ENCODE results near the gene BMX.

BMX gene

DNA sequence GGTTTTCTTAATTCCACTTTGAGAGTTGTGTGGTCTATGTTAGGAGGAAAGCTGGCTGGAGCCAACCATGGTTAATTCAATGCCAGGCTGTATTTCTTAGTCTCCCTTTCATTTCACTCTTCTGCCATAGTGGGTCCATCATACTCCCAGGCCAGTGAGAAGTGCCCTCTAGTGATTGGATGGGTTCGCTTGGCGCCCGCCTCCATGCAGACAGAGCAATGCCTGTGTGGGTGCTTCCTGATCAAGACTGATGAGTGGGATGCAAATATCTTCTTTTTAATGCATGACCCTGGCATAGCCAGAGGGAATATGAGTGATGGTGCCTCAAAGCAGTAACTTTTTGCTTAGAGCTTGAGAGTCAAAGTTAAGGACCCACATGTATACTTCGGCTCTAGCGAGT is 6.4 kb downstream of the BMX start:
- DNase-seq (ENCODE audit: low spot score): no peak

DNA sequence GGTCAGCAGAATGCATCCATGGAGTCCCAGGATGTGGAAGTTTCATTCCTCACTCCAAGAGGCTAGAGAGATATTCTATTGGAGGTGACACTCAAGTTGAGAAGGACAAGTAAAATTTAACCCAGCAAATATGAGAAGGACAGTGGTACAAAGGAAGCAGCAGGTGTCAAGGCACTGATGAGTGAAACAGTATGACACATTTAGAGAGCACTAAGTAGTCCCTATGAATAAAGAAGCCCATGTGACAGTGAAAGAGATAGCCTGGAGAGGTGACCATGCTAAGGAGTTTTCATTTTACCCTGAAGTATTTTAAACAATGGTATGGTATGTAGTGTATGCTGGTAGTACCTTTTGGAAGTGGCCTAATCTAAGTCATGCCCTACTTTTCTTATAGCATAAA is 9.2 kb downstream of the BMX start:
- no peak for DNase-seq (ENCODE audit: low spot score)

DNA sequence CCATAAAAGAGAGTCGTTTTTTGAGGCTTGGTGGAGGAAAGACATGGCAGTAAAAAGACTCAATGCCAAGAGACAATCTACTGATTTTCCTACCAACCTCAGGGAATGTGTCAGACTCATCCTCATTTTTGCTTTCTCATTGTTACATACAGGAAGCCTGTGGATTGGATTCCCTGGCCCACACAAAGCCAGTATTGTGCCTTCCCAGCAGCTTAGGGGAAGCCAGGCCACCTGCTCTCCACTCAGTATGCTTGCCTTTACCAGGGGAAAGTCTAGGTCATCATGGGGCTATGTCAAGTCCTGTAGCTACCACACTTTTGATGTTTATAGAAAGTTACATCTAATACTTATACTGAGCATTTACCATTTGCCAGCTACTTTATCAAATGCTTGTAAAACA is 11.0 kb downstream of the BMX start:
- DNase-seq (ENCODE audit: low spot score): no peak

DNA sequence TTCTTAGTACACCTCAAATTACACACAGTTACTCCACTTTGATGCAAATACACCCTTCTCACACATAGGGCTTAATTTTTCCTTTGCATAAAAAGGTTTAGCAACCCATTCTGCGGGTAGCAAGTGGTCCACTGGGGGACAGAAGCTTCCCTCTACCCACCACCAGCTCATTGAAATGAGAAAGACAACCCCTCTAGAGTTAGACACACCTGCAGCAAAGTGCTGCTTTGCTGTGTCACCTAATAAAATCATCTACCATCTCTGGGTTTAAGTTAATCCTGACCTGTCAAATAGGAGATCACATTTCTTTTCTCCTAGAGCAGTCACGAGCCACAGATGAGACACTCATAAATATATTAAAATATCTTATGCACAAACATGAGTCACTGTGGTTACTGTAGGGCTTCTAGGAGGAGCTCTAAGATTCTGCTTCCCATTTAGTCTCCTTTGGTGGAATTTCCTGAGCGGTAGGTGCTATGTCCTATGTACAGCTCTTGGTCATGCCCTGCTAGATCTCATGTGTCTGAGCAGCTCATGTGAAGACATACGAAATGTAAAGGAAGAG is 11.9 kb downstream of the BMX start:
- DNase-seq (ENCODE audit: low spot score): no peak

DNA sequence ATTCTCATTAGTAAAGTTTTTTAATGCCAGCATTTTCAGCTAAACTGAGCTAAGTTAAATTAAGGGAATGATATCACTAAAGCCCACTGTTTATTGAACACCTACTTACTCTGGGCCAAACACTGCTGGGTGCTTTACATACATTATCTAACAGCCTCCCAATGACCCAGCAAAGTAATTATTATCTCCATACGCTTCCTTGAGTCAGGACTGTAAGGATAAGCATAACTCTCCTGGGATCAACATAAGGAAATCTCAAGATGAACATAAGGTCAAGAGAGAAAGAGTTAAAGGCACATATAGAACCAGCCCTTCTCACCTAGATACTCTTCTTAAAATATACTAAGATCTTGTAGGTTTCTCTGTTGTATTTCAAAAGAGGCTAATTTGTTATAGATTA is 13.7 kb downstream of the BMX start:
- DNase-seq (ENCODE audit: low spot score): no peak

DNA sequence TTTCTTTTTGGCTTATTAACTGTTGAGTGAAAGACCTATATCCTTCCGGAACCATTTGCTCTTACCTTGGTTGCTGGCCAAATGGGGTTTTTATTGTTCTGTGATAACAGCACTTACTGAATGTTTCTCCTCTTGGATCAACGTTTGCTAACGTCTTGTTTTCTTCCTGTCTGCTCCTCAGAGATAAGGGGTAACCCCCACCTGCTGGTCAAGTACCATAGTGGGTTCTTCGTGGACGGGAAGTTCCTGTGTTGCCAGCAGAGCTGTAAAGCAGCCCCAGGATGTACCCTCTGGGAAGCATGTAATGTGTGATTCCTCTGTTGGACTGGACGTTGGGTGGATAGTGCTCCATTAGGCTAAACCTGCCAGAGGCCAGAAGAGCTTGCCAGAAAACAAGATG is 15.3 kb downstream of the BMX start:
- no peak for DNase-seq (ENCODE audit: low spot score)

DNA sequence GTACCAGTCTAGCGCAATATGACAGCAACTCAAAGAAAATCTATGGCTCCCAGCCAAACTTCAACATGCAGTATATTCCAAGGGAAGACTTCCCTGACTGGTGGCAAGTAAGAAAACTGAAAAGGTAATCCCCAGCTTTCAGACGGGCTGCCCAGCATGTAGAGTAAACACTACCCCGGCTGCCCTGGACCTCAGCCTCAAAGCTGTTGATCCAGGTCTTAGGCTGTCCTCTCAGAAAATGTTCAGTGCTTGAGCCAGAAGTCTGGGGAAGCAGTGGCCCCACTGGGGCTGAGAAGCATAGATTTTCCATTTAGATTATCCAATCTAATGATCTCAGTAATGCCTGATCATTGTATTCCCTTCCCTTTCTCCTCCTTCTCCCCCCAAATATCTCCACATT is 21.9 kb downstream of the BMX start:
- DNase-seq (ENCODE audit: low spot score): no peak

DNA sequence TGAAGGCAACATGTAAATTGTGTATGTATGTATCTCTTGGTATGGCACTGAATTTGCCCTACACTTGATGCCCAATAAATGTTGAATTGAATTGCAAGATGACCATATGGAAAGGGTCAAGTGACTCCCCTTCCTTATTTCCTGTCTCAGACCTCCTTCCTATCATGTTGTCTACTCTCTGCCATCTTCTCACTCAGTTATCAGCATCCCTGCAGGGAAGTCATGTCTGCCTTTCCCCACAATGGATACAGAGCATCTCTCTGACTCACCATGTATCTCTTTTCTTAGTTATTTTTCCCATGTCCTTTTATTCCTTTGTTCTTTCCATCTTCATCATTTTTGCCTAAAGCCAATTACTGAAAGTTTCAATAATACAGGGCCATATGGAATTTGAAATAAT is 22.5 kb downstream of the BMX start:
- no peak for DNase-seq (ENCODE audit: low spot score)

DNA sequence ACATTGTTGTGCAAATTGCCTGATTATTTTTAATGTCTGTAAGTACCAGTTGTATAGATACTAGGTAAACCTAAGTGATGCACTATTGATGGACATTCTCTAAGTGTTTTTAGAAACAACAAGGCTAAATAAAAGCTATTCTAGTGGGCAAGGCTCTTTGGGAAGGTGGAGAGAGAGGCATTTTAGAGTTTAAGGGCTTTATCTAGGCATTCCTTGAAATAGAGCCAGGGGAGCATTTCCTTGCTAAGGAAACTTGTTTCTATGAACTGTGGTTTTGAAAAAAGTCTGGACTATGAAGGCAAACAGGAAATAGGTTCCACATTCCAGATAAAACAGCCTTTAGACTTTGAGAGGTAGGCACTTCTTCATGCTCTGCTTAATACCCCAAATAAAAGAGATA is 23.8 kb downstream of the BMX start:
- no peak for DNase-seq (ENCODE audit: low spot score)

DNA sequence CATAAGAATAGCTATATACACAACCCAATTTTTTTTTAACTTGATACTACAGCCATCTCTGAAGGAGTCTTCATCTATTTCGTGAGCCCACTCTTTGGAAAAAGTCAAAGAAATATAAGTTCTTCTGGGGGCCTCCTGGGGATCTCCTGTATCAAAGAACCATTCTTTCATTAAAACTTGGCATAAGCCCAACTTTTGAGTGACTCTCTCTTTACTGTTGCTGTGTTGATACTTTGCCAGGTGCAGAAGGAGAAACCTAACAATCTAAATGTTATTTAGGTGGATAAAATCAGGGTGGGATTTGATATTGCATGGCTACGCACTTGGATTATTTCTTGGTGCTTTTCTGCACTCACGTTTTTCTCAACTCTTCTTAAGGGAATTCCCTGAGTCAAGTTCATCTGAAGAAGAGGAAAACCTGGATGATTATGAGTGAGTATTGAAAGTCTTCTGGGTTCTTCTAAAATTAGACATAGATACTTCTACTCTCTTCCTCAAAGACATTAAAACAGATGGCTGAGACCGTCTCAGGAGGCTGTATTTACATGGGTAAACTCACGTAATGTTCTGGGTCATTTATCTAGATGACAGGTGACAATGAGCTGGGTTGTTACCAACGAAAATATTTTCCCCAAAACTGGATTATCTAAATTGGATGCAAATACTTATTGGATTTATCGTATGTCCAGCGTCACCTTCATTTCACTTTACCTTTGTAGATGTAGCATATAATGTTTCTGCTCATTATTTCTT is 25.2 kb downstream of the BMX start:
- DNase-seq (ENCODE audit: low spot score): no peak

DNA sequence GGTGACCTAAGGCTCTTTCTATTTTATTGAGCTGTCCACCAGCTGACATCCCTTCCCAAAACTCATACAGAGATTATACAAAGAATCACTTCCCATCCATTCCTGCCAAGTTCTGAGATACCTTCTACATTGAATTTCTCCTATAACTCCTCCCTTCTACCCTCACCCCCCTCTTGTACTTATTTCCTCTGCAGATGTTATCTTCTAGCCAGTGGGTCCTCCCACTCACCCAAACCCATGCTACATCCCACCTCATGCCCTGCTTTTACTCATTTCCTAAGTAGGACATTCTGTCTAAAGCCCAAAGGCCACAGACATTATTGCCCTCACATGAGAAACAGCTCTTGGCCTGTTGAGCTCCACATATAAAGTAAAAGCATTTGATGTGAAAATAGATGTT is 28.6 kb downstream of the BMX start:
- DNase-seq (ENCODE audit: low spot score): no peak

DNA sequence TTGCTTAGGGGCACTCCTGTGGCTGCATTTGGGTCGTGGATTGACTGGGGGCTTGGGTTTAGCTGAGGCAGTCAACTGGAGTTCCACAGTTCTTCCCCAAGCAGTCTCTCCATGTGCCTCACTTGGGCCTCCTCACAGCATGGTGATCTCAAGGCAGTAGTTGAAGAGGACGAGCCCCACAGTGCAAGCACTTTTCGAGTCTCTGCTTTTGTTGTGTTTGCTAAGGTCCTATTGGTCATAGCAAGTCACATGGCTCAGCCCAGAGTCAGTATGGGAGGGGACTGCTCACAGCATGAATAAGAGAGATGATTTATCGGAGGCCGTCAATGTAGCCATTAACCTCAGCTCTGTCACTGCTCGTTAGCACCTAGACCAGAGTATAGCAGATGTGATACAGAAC is 29.7 kb downstream of the BMX start:
- no peak for DNase-seq (ENCODE audit: low spot score)

DNA sequence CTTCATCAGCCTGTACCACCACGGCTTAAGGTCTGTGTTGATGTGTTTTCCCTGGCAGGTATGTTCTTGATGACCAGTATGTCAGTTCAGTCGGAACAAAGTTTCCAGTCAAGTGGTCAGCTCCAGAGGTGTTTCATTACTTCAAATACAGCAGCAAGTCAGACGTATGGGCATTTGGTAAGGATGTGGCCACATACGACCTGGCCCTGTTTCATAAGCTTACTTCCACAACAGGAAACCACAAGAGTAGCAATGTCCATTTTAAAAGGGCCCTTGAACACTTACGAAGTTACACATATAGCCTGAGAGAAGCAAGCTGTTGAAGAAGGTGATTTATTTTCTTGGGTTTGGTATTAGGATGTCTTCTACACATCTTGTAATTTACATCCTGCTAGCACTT is 46.1 kb downstream of the BMX start:
- no peak for DNase-seq (ENCODE audit: low spot score)

DNA sequence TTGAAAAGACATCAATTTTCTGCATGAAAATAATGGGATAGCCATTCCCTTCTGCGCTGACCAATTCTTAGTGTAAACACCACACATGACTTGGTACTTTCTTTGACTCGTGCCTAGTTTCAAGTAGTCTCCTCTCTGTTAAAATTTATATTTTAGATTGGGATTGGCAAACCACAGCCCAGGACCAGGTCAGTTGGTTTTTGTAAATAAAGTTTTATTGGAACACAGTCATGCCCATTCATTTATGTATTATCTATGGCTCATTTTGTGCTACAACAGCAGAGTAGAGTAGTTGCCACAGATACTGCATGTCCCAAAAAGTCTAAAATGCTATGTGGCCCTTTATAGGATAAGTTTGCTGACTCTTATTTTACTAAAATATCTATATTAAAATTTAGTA is 46.7 kb downstream of the BMX start:
- no peak for DNase-seq (ENCODE audit: low spot score)

DNA sequence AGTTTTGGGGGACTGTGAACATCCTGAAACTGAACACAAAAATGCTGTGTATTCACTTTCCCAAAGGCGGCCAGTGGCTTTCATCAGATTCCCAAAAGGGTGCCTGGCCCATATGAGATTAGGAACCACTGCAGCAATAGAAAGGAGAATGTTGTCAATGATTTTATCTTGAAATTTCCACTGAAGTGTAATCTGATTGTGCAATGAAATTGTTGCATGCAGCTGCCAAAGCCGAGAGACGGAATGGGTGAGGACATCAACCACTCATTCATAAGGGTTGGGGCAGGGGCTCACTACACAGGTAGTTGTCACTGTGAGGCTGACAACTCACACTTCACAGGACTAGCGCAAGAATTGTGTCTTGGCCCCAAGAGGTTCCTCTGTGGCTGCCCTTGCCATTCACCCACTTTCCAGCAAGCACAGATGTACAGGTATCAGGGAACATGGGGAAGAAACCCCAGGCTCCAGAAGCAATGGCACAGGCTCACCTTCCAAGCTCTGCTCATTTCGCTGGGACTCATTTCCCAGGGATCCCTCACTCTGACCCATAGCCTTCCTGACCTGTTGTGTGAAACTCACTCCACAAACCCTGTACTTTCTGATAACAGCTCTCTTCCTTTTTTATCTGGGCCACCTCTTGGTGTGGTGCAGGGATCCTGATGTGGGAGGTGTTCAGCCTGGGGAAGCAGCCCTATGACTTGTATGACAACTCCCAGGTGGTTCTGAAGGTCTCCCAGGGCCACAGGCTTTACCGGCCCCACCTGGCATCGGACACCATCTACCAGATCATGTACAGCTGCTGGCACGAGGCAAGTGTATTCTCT is 48.8 kb downstream of the BMX start:
- no peak for DNase-seq (ENCODE audit: low spot score)

DNA sequence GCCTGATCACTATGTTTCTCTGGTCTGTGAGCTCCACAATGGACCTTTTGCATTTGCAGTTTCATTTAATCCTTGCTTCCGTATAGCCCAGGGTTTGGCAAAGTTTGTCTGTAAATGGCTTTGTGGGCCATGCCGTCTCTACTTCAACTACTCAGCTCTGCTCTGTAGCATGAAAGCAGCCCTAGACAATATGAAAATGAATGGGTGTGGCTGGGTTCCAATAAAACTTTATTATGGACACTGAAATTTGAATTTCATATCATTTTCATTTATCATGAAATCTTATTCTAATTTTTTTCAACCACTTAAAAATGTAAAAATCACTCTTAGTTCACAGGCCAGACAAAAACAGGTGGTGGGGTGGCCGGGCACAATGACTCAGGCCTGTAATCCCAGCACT is 58.6 kb downstream of the BMX start:
- DNase-seq (ENCODE audit: low spot score): no peak

DNA sequence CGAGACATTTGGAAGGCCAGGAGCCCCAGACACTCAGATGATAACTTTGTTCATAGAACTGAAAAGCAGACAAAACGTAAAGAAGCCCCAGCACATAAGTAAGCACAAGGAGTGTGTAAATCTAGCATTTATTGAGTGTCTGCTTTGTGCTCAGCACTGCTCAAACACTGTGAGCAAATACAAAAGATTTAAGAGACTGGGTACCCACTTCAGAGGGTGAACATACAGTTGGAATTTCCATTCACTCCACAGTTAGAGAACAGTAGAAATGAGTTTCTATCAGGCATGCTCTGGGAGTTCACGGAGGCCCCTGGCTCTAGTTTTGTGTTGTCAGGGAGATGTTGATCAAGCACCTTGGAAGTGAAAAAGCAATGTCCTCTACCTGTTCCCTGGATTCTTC is 60.3 kb downstream of the BMX start:
- no peak for DNase-seq (ENCODE audit: low spot score)

DNA sequence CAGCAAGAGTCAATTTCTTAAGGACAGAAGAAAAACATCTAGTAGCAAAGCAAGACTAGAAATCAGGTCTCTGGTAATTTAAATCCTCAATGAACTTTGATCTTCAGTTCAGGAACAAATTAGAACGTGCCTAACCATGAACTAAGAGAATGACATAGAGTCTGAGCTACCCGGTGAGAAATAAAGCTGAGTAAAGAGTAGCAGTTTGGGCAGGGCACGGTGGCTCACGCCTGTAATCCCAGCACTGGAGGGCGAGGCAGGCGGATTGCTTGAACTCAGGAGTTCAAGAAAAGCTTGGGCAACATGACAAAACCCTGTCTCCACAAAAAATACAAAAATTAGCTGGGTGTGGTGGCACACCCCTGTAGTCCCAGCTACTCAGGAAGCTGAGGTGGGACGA is 62.4 kb downstream of the BMX start:
- no peak for DNase-seq (ENCODE audit: low spot score)

DNA sequence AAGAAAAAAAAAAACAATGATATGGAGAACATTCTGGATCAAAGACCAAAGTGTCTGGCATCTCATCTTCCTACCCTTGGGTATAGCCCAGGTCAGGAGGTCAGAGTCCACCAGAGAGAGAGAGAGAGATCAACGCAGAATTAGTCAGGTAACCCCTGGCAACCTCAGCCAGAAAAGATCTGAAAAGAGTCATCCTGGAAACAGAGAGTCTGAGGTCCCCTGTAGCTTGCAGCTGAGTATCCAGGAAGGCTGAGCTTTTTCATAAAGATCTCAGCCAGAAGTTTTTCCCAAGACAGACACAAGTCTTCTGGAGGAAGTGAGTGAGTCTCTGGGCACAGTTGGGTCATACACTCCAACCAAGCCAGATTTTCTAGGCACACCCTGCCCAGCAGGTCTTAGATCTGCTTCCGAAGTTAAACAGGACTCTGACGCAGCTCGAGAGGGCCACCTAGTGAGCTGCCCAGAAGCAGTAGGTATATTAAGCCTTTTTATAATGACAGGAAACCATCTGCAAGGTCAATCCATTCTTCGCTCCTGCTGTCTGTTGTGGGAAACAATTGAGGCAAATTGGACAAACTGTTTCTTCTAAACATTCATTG is 64.5 kb downstream of the BMX start:
- DNase-seq (ENCODE audit: low spot score): peak; percentile 6

DNA sequence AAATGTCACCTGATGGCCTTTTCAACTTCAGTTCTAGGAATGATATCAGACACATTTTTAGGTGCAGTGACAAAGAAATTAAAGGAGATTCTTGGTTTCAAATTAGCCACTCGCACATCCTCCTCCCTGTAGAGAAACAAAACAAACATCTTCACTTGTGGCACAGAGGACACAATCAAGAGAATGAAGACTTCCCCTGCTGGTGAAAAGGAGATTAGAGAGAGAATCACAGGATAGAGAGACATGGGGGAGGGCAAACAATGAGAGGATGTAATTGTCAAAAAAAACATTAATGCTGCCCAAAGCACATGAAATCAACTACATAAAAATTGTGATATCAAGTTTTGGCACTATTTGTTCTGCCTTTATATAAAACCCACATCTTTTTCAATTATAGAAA is 65.6 kb downstream of the BMX start:
- no peak for DNase-seq (ENCODE audit: low spot score)

DNA sequence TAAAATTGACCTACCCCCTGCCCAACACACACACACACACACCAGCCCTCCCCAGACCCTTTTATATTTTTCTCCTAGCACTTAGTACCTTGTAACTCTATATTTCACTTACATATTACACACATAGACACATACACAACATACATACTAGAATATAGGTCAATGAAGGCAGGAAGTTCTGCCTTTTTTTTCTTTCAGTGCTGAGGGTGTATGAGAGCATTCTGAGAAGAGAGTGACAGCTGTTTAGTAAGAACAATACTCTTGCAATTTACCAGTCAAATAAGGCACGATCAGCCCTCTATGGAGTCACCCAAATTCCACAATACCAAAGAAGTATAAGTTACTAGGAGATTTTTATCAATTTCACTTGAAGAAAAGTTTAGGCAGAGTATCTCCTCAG is 66.7 kb downstream of the BMX start:
- DNase-seq (ENCODE audit: low spot score): no peak

DNA sequence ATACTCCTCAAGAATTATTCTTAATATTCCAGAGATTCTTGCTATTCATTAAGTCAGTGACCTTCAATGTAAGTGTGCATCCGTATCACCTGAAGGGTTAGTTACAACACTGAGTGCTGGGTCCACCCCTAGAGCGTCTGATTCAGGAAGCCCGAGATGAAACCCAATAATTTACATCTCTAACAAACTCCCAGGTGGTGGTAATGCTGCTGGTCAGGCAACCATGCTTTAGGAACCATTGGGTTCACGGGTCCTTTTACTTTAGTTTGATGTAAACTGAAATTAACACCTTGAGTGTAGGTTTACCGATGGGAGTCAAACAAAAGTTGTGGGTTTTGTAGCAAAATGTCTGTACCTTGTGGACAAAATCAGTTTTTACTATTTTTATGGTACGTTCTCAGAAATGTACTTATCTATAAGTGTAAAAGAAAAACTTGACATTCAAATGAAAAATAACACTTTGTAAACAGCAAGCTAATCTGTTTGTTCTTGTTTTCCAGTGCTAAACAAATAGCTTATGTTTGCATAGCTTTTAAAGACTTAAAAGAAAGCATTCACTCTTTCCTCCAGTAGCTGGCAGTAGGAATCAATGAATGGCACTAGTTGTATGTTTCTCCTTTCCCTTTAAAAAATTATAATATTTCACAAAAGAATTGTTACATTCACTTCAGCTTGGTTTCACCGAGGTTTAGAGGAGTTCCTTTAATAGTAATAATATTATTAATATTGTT is 67.4 kb downstream of the BMX start:
- DNase-seq (ENCODE audit: low spot score): no peak
